HAP-1 (cell line): ENCODE measurements around the gene CNTN4.

Source experiments
- DNase-seq, 2 experiments: peaks; one replicate each; pipeline ENCODE4 v3.0.0-alpha.2; 2016 to 2020; ENCODE audit warnings: low spot score in 2 of 2
- H3K27me3 ChIP-seq: fragments of 250-450 bp; sonication (Bioruptor Pico); 2 replicates; pipeline ENCODE4 v1.5.1; 2020; ENCODE audit warnings: low read depth, mild to moderate bottlenecking, moderate library complexity
- H3K36me3 ChIP-seq: fragments of 250-450 bp; sonication (Bioruptor Pico); replicated peaks from 2 replicates; pipeline ENCODE4 v1.5.1; 2020; ENCODE audit warnings: mild to moderate bottlenecking
- H3K4me1 ChIP-seq: fragments of 250-450 bp; sonication (Bioruptor Pico); 2 replicates; pipeline ENCODE4 v1.5.1; 2020; ENCODE audit warnings: mild to moderate bottlenecking
- H3K4me3 ChIP-seq: fragments of 250-450 bp; sonication (Bioruptor Pico); 2 replicates; pipeline ENCODE4 v1.5.1; 2020; ENCODE audit warnings: mild to moderate bottlenecking, moderate library complexity
- H3K9me3 ChIP-seq: fragments of 250-450 bp; sonication (Bioruptor Pico); 2 replicates; pipeline ENCODE4 v1.5.1; 2020; ENCODE audit warnings: mild to moderate bottlenecking, moderate library complexity
- in situ Hi-C: fragments of 300-500 bp; cut with MboI; formaldehyde crosslinking; loops from 3 replicates; pipeline ENCODE4 v1.14.3; 2020; ENCODE audit warnings: low sequenced_read_pairs, inconsistent platforms, mixed read lengths

CNTN4 gene

DNA sequence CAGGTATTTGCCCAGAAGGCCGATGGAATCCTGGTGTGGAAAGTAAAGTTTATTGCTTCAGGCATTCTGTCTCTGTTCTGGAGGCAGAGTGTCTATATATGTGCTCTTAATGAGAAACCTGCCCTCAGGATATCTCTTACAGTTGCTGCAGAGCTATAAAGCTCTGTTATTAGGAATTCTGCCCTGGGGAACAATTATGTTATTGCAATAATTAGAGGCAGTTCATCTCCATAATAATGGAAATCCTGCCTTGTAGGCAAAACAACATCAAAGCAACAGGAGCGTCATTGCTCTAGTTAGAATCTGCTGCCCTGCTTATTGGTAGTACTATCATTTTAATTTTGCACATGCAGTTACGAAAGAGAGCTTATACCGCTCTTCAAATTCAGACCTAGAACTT lies 835.9 kb downstream of the CNTN4 start:
- in situ Hi-C loops: no loop called here

GRCh38 chr3:2937055-2937454 lies 838.4 kb downstream of the CNTN4 start:
- DNase-seq: no peak
- H3K36me3 ChIP-seq: no peaks in the 10 kb centered on the region
- H3K9me3 ChIP-seq: no peaks in the 10 kb centered on the region
- no peaks in the 10 kb centered on the region for H3K4me1 ChIP-seq
- in situ Hi-C loops: no loop called here
- no peak overlapping the region for H3K4me3 ChIP-seq
- H3K27me3 ChIP-seq: no peaks in the 10 kb centered on the region

More for the DNA sequence above, 835.9 kb downstream of the CNTN4 start:
- H3K4me1 ChIP-seq: no peaks in the 10 kb centered on the region
- no peak overlapping the region for H3K4me3 ChIP-seq
- no peaks in the 10 kb centered on the region for H3K27me3 ChIP-seq
- no peak for DNase-seq
- no peaks in the 10 kb centered on the region for H3K36me3 ChIP-seq
- no peaks in the 10 kb centered on the region for H3K9me3 ChIP-seq

DNA sequence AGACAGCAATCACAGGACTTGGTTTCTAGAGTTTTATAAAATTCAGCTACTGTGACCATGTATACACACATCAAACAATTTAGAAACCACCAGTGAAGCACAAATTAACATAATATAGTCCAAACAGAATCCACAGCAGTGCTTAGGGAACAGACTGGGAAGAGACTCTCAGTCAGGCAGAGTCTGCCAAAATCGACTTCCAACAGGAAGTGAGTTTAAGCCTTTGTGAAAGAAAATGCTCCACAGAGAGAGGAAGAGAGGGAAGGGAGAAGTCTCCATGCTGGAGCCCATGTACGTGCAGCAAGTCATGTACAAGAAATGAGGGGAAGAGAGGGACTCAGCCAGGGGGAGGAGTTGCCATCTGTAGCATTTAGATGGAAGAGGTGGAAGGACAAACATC lies 838.9 kb downstream of the CNTN4 start:
- DNase-seq: no peak
- Histone ChIP-seq H3K36me3 (no peaks in the 10 kb centered on the region), H3K4me1 (no peaks in the 10 kb centered on the region), H3K9me3 (no peaks in the 10 kb centered on the region), H3K27me3 (no peaks in the 10 kb centered on the region), H3K4me3 (no peak overlapping the region)
- in situ Hi-C loops: no loop called here

GRCh38 chr3:2938711-2939110 lies 840.0 kb downstream of the CNTN4 start:
- H3K4me1 ChIP-seq: no peaks in the 10 kb centered on the region
- in situ Hi-C loops: no loop called here
- no peak for DNase-seq
- H3K27me3 ChIP-seq: no peaks in the 10 kb centered on the region
- H3K36me3 ChIP-seq: no peaks in the 10 kb centered on the region
- H3K4me3 ChIP-seq: no peak overlapping the region
- no peaks in the 10 kb centered on the region for H3K9me3 ChIP-seq

DNA sequence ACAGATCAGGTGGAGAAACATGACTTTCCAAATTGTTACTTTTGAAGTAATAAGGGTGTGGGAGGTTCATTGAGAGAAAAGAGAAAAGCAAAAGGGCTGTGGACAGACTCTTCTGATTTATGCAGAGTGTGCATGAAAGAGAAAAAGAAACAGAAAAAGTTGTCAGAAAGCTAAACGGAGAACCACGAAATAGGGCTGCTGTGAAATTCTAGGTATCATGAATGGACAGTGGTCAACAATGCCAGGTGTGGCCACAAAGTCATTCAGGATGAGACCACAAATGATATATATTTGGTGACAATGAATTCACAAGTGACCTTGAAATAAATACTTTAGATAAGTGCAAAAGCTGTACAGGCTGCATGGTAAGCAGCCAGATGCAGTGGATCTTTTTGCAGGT lies 841.4 kb downstream of the CNTN4 start:
- in situ Hi-C loops: no loop called here
- Histone ChIP-seq H3K36me3 (no peaks in the 10 kb centered on the region), H3K4me3 (no peak overlapping the region), H3K9me3 (no peaks in the 10 kb centered on the region), H3K27me3 (no peaks in the 10 kb centered on the region), H3K4me1 (no peaks in the 10 kb centered on the region)
- DNase-seq: no peak

DNA sequence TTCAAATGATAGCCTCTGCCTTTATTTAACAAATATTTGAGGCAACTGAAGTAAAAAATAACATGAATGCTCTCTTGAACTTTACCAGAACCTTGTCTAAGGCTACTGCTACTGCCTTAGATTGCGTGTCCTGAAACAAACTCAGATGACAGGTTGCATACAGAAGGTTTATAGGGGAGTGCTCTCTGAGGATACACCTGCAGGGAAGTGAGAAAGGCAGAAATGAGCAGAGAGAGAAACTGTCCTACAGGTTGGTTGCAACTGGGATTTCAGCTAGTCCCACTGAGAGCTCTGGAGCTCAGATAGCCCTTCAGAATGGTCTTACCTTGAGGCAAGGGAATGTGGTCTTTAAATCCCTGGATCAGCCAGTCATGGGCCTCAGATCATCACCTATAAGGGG lies 846.0 kb downstream of the CNTN4 start:
- in situ Hi-C loops: no loop called here
- H3K27me3 ChIP-seq: no peaks in the 10 kb centered on the region; the same call in 1 of the 2 replicates
- no peaks in the 10 kb centered on the region for H3K4me1 ChIP-seq
- H3K9me3 ChIP-seq: no peaks in the 10 kb centered on the region
- H3K36me3 ChIP-seq: no peaks in the 10 kb centered on the region
- no peak for DNase-seq
- no peak overlapping the region for H3K4me3 ChIP-seq

- Histone ChIP-seq H3K36me3 (no peaks in the 10 kb centered on the region), H3K27me3 (no peaks in the 10 kb centered on the region; the same call in 1 of the 2 replicates), H3K4me3 (no peak overlapping the region), H3K9me3 (no peaks in the 10 kb centered on the region), H3K4me1 (no peaks in the 10 kb centered on the region)
- DNase-seq: no peak
- in situ Hi-C loops: no loop called here
Observed at GRCh38 chr3:2945121-2945520, 846.5 kb downstream of the CNTN4 start.

- no peaks in the 10 kb centered on the region for H3K36me3 ChIP-seq
- no peaks in the 10 kb centered on the region for H3K4me1 ChIP-seq
- DNase-seq: no peak
- in situ Hi-C loops: no loop called here
- no peak overlapping the region for H3K4me3 ChIP-seq
- no peaks in the 10 kb centered on the region for H3K9me3 ChIP-seq
- no peaks in the 10 kb centered on the region; the same call in 1 of the 2 replicates for H3K27me3 ChIP-seq
Observed at GRCh38 chr3:2947536-2947935, 848.9 kb downstream of the CNTN4 start.

- no peaks in the 10 kb centered on the region for H3K36me3 ChIP-seq
- H3K4me1 ChIP-seq: no peaks in the 10 kb centered on the region
- no peaks in the 10 kb centered on the region; the same call in 1 of the 2 replicates for H3K27me3 ChIP-seq
- no peaks in the 10 kb centered on the region for H3K9me3 ChIP-seq
- no peak overlapping the region for H3K4me3 ChIP-seq
- in situ Hi-C loops: no loop called here
- DNase-seq: no peak
Observed at GRCh38 chr3:2948882-2949281, 850.2 kb downstream of the CNTN4 start.

DNA sequence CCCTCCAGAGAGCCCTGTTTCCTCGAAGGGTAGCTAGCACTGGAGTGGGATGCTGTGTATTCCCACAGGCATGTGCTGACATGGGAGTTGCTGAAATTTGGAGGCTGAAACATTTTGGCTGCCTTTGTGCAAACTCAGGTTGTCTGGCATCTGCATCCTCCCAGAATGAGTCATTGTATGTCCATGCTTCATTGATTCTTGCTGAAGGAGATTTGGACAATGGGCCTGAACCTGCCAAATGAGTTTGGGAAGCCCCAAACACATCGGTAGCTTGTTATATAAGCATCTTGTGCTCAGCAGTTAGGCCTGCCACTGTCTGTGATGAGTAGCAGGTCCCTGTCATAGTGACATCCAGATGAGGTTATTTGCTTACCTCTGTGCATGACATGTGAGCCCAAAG lies 851.5 kb downstream of the CNTN4 start:
- DNase-seq: no peak
- Histone ChIP-seq H3K36me3 (no peaks in the 10 kb centered on the region), H3K27me3 (no peaks in the 10 kb centered on the region; the same call in 1 of the 2 replicates), H3K4me1 (no peaks in the 10 kb centered on the region), H3K9me3 (no peaks in the 10 kb centered on the region), H3K4me3 (no peak overlapping the region)
- in situ Hi-C loops: no loop called here

GRCh38 chr3:2957115-2957514 lies 858.4 kb downstream of the CNTN4 start:
- Histone ChIP-seq H3K9me3 (no peaks in the 10 kb centered on the region), H3K4me3 (no peak overlapping the region), H3K27me3 (no peaks in the 10 kb centered on the region), H3K36me3 (no peaks in the 10 kb centered on the region), H3K4me1 (no peaks in the 10 kb centered on the region)
- in situ Hi-C loops: no loop called here
- DNase-seq: no peak

DNA sequence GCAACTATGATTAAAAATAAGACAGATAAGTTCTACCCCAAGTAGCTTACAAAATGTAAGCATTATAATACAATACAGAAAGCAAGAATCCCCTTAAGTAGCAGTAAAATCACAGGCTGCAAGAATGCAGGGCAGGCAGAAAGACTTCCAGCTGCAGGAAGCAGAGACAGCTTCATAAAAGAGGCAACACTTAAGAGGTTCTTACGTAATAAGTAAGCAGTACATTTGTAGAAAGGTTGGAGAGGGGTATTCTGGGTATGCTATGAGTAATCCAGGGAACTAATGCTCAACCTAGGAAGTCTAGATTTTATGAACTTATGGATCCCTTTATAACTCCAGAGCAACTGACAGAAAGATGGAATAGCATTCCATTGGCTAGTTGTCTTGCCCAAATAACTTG lies 859.9 kb downstream of the CNTN4 start:
- H3K36me3 ChIP-seq: no peaks in the 10 kb centered on the region
- no peaks in the 10 kb centered on the region for H3K4me1 ChIP-seq
- in situ Hi-C loops: no loop called here
- no peaks in the 10 kb centered on the region for H3K27me3 ChIP-seq
- H3K9me3 ChIP-seq: no peaks in the 10 kb centered on the region
- H3K4me3 ChIP-seq: no peak overlapping the region
- no peak for DNase-seq

DNA sequence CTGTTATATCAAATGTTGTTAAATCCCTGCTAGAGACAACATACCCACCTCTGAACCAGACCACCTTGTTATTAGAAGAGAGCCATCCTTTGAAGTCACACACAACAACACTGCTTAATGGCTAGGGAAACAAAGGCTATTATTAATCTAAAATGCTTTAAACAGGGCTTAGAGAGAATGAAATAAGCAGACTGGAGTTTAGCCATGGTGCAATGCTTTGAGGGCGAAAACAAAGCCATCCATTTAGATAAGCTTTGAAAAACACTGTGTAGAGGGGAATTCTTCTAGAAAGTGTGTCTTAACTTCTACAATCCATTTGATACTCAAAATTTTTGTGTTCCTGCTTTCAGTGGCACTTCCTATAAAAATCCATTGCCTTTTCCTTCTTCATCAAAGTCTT lies 862.9 kb downstream of the CNTN4 start:
- no peaks in the 10 kb centered on the region for H3K27me3 ChIP-seq
- in situ Hi-C loops: no loop called here
- no peaks in the 10 kb centered on the region for H3K9me3 ChIP-seq
- H3K4me3 ChIP-seq: no peak overlapping the region
- no peaks in the 10 kb centered on the region for H3K36me3 ChIP-seq
- H3K4me1 ChIP-seq: no peaks in the 10 kb centered on the region
- no peak for DNase-seq

DNA sequence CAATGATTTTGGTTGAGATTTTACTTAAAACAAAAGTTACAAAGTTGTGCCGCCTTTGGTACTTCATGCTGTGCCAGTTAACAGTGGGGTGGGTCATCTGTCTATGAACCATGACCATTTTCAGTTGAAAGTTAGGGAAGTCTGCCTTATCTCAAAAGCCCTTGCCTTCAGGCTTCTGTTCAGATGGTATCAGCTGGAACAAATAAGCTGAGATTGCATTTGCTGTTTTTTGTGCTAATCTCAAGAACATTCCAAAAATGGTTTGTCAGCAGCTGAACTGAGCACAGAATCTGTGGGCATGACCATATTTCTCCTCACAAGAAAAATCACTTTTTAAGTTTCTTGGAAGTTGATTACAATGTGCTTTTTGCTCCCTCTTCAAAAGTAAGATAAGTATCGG lies 869.2 kb downstream of the CNTN4 start:
- no peak for DNase-seq
- H3K4me3 ChIP-seq: no peak overlapping the region
- no peaks in the 10 kb centered on the region for H3K4me1 ChIP-seq
- 0 out of 2 replicates have a peak, but pooled peaks cover 2% of the 10 kb centered on the region for H3K27me3 ChIP-seq
- H3K9me3 ChIP-seq: no peaks in the 10 kb centered on the region
- H3K36me3 ChIP-seq: no peaks in the 10 kb centered on the region
- in situ Hi-C loops: no loop called here

DNA sequence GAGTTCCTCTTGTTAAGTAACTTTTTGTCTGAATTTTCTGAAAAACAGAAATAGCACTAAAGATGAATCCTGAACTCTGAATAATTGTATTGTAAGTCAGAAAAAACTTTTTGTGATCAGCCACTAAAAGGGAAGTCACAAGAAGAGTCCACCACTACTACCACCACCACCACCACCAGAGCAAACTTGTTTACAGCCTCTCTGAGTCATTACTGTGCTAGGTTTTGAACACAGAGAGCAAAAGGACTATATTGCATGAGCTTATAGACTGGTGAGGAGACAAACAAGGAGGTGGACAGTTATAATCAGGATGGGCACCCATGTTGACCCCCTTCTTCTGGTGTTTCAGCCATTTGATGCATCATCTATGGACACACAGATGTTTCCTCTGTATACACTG lies 869.8 kb downstream of the CNTN4 start:
- no peaks in the 10 kb centered on the region for H3K36me3 ChIP-seq
- no peak overlapping the region for H3K4me3 ChIP-seq
- no peaks in the 10 kb centered on the region for H3K9me3 ChIP-seq
- 0 out of 2 replicates have a peak, but pooled peaks cover 2% of the 10 kb centered on the region for H3K27me3 ChIP-seq
- in situ Hi-C loops: no loop called here
- no peak for DNase-seq
- H3K4me1 ChIP-seq: no peaks in the 10 kb centered on the region
